Lung (tissue), 12 donors: ENCODE measurements around the gene RPS18. TPM values are rescaled to one million over a fixed set of nuclear protein-coding genes. Genes with fewer than 3 reads are reported as not detected.

Source experiments
- ATAC-seq: fragments of 200-7000 bp; cut with Tn5 transposase; one replicate; pipeline ENCODE4 v1.9.1; 2020; ENCODE audit warnings: moderate number of reproducible peaks; ENCODE audit not compliant: insufficient read depth, low FRiP score
- DNase-seq, 3 donors: peaks; one replicate each; pipeline ENCODE4 v3.0.0-alpha.2; 2013 to 2017
- H3K27ac ChIP-seq, 2 donors: one replicate each; pipeline ENCODE4 v1.5.1; 2013; ENCODE audit warnings: mild to moderate bottlenecking in 2 of 2, moderate library complexity in 2 of 2, control low read depth in 1 of 2, inconsistent platforms in 1 of 2, low read depth in 1 of 2, low read length in 1 of 2
- H3K27me3 ChIP-seq, 3 donors: one replicate each; pipeline ENCODE4 v1.5.1; 2013; ENCODE audit warnings: low read length in 2 of 3; ENCODE audit not compliant: control insufficient read depth in 3 of 3, insufficient read depth in 3 of 3
- H3K36me3 ChIP-seq, 4 donors: one replicate each; pipeline ENCODE4 v1.5.1; 2013; ENCODE audit warnings: low read length in 4 of 4, mild to moderate bottlenecking in 1 of 4, moderate library complexity in 1 of 4; ENCODE audit not compliant: control insufficient read depth in 4 of 4, insufficient read depth in 4 of 4
- H3K4me1 ChIP-seq, 5 donors: one replicate each; pipeline ENCODE4 v1.5.1; 2013; ENCODE audit warnings: low read length in 5 of 5, mild to moderate bottlenecking in 2 of 5, moderate library complexity in 1 of 5; ENCODE audit not compliant: control insufficient read depth in 5 of 5, insufficient read depth in 5 of 5
- H3K4me3 ChIP-seq: one replicate; pipeline ENCODE4 v1.5.1; 2013; ENCODE audit warnings: mild to moderate bottlenecking, control low read depth, moderate library complexity
- H3K9ac ChIP-seq, 2 donors: one replicate each; pipeline ENCODE4 v1.5.1; 2013; ENCODE audit warnings: low read length in 2 of 2, control low read depth in 1 of 2; ENCODE audit not compliant: insufficient read depth in 1 of 2
- H3K9me3 ChIP-seq, 4 donors: one replicate each; pipeline ENCODE4 v1.5.1; 2013; ENCODE audit warnings: low read length in 3 of 4, mild to moderate bottlenecking in 1 of 4, moderate library complexity in 1 of 4; ENCODE audit not compliant: control insufficient read depth in 4 of 4, insufficient read depth in 3 of 4
- WGBS, 2 donors: extraction: QIAGEN DNeasy Blood & Tissue Kit; methylation state at CpG; one replicate each; pipeline ENCODE4 v1.1.7; 2013; 5-methylcytosine and 5-hydroxymethylcytosine counted together
- polyA plus RNA-seq, 2 donors: library from polyadenylated mRNA; stranded (reverse); fragments of 200-250 nt; gene quantifications; one replicate each; pipeline ENCODE4 v1.2.1, GENCODE V29; 2013
- total RNA-seq, 2 donors: library from RNA; depleted of rRNA in 1 of 2; stranded (reverse); fragments of >200 nt in 1 of 2; gene quantifications; one replicate each; pipeline ENCODE4 v1.2.1, GENCODE V29; 2014 to 2021
- TF ChIP-seq, protein P1 (sequence below): IDR thresholded peaks from 2 replicates; pipeline ENCODE4 v1.5.1; 2012; ENCODE audit warnings: mild to moderate bottlenecking; ENCODE audit errors: control extremely low read depth, extremely low read depth
- donor health status: control.
- donor health status: control.
- donor health status: Bipolar disorder and iron deficiency.
- donor health status: healthy.
- donor health status: DM: yes; HTN: yes; CAD: no.

RPS18 gene
- total and polyA plus RNA-seq, 4 donors = 1,324 to 8,495 (median 2,994) TPM

DNA sequence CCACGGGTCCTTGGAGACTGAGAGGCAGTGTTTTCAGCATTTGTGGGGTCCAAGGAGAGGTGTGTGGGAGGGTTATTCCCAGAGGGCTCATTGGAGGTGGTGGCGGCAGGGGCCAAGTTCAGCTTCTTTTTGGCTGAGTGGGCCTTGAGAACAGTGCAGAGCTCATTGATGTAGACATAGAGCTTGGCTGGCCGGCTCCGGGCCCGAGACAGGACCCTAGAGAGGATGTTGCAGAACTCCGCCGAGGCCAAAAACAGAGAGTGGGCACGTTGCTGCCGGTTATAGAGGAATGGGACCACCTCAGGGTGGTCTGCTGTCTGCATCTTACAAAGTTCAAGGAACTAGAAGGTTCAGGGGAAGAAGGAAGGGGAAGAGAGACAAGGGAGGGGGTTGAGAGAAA, 49.4 kb downstream of the RPS18 start:
- no peak overlapping the region for H3K9ac ChIP-seq
- no peak overlapping the region for H3K27ac ChIP-seq
- peaks cover 6 to 30% (median 13%) of the 10 kb centered on the region in 5 donors for H3K4me1 ChIP-seq

DNA sequence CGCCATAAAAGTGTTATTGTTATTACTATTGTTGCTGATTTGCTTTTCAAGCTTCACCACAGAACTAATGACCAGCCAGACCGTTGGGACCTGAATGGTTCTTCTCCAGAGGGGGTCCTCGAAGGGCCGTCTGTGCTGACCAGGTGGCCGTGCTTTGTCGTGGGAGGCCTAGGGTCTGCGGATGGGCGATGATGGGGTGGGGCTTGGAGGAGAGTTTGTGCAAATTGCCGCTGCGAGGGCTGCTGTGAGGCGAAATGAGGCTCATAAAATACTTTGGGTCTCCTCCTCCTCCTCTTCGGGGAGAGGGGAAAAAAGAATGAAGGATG, 51.7 kb downstream of the RPS18 start:
- Histone ChIP-seq H3K27ac (peak overlapping the region; percentile 77 to 82), H3K4me3 (peak overlapping the region; percentile 41), H3K27me3 (no peaks in the 10 kb centered on the region), H3K4me1 (peaks cover 3 to 25% (median 11%) of the 10 kb centered on the region in 5 donors), H3K9me3 (no peaks in the 10 kb centered on the region), H3K36me3 (peaks cover 4 to 26% (median 24%) of the 10 kb centered on the region in 4 donors), H3K9ac (peak overlapping the region in 1 of 2 donors; percentile 79)
- whole genome bisulfite sequencing, 2 donors = 1 to 3% methylated on average over 12 of the region's 12 CpGs
- TF ChIP-seq, protein P1, sequence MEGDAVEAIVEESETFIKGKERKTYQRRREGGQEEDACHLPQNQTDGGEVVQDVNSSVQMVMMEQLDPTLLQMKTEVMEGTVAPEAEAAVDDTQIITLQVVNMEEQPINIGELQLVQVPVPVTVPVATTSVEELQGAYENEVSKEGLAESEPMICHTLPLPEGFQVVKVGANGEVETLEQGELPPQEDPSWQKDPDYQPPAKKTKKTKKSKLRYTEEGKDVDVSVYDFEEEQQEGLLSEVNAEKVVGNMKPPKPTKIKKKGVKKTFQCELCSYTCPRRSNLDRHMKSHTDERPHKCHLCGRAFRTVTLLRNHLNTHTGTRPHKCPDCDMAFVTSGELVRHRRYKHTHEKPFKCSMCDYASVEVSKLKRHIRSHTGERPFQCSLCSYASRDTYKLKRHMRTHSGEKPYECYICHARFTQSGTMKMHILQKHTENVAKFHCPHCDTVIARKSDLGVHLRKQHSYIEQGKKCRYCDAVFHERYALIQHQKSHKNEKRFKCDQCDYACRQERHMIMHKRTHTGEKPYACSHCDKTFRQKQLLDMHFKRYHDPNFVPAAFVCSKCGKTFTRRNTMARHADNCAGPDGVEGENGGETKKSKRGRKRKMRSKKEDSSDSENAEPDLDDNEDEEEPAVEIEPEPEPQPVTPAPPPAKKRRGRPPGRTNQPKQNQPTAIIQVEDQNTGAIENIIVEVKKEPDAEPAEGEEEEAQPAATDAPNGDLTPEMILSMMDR = no peak
- DNase-seq (no peak), ATAC-seq (no peak)

More for the DNA sequence above, 49.4 kb downstream of the RPS18 start:
- no peaks in the 10 kb centered on the region for H3K9me3 ChIP-seq
- TF ChIP-seq, protein P1 = no peak
- DNase-seq (no peak), ATAC-seq (no peak)
- 75 to 90% methylated on average over 9 of the region's 9 CpGs for WGBS, 2 donors
- no peaks in the 10 kb centered on the region for H3K27me3 ChIP-seq
- no peak overlapping the region for H3K4me3 ChIP-seq
- H3K36me3 ChIP-seq = peaks cover 4 to 32% (median 28%) of the 10 kb centered on the region in 4 donors

DNA sequence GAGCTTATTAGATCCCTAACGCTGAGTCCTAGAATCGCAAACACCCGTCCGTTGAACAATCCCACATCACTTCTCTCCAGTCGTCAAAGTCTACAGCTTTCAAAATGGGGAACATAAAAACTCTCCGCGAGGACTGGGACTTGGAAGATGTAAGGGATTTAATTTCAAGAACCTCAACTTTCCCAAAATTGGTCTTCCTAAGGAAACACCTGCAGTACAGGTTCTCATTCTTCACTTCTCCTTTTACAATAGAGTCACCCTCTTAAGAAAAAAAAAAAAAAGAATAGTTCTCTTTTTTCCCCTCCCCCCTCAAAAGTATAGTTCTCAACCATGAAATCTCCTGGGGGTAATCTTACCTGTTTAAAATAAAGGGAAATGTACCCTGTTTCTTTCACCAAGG, 52.2 kb downstream of the RPS18 start:
- peak overlapping the region in 1 of 2 donors; percentile 79 for H3K9ac ChIP-seq

More for the DNA sequence above, 52.2 kb downstream of the RPS18 start:
- Histone ChIP-seq H3K36me3 (peaks cover 3 to 21% (median 19%) of the 10 kb centered on the region in 4 donors), H3K27ac (peak overlapping the region in 1 of 2 donors; percentile 82), H3K27me3 (no peaks in the 10 kb centered on the region), H3K4me1 (peaks cover 3 to 20% (median 9%) of the 10 kb centered on the region in 5 donors), H3K4me3 (no peak overlapping the region), H3K9me3 (no peaks in the 10 kb centered on the region)
- ATAC-seq (no peak), DNase-seq (no peak)
- whole genome bisulfite sequencing, 2 donors = 11 to 23% methylated on average over 7 of the region's 7 CpGs
- TF ChIP-seq, protein P1 = no peak

Other genes with a start within 250 kb of the RPS18 start
- gene HLA-DPA1, start 198.4 kb upstream of the RPS18 start, total RNA-seq = 100 to 1,000 TPM in 1 of 2 donors, 10 to 100 TPM in 1; 96.2 to 321 TPM
- 100 to 1,000 TPM; 105 to 184 TPM for gene HLA-DPA1, start 198.4 kb upstream of the RPS18 start, polyA plus RNA-seq
- 100 to 1,000 TPM in 1 of 2 donors, 10 to 100 TPM in 1; 69.8 to 235 TPM for gene HLA-DPB1, start 196.1 kb upstream of the RPS18 start, total RNA-seq
- gene HLA-DPB1, start 196.1 kb upstream of the RPS18 start, polyA plus RNA-seq = 100 to 1,000 TPM; 170 to 240 TPM
- 1 to 10 TPM in 1 of 2 donors, under 1 TPM in 1; 0.77 to 2.4 TPM for gene COL11A2, start 79.6 kb upstream of the RPS18 start, total RNA-seq
- gene COL11A2, start 79.6 kb upstream of the RPS18 start, polyA plus RNA-seq = 1 to 10 TPM in 1 of 2 donors, under 1 TPM in 1; 0.32 to 1.0 TPM
- 10 to 100 TPM; 27.4 to 38.7 TPM for gene RXRB, start 71.4 kb upstream of the RPS18 start, total RNA-seq
- gene RXRB, start 71.4 kb upstream of the RPS18 start, polyA plus RNA-seq = 10 to 100 TPM; 28.6 to 33.6 TPM
- 100 to 1,000 TPM in 1 of 2 donors, 10 to 100 TPM in 1; 53.6 to 137 TPM for gene SLC39A7, start 71.2 kb upstream of the RPS18 start, total RNA-seq
- 100 to 1,000 TPM in 1 of 2 donors, 10 to 100 TPM in 1; 63.4 to 164 TPM for gene SLC39A7, start 71.2 kb upstream of the RPS18 start, polyA plus RNA-seq
- 10 to 100 TPM; 19.0 to 22.7 TPM for gene HSD17B8, start 67.4 kb upstream of the RPS18 start, total RNA-seq
- 10 to 100 TPM; 19.6 to 19.7 TPM for gene HSD17B8, start 67.4 kb upstream of the RPS18 start, polyA plus RNA-seq
- gene RING1, start 63.6 kb upstream of the RPS18 start, total RNA-seq = 10 to 100 TPM; 30.0 to 46.6 TPM
- gene RING1, start 63.6 kb upstream of the RPS18 start, polyA plus RNA-seq = 10 to 100 TPM; 34.2 to 43.6 TPM
- gene VPS52, start 199 bp upstream of the RPS18 start, total RNA-seq = 10 to 100 TPM; 46.5 to 59.9 TPM
- 10 to 100 TPM; 37.3 to 41.3 TPM for gene VPS52, start 199 bp upstream of the RPS18 start, polyA plus RNA-seq
- gene B3GALT4, start 5.0 kb downstream of the RPS18 start, total RNA-seq = 10 to 100 TPM in 1 of 2 donors, 1 to 10 TPM in 1; 6.8 to 19.0 TPM
- gene B3GALT4, start 5.0 kb downstream of the RPS18 start, polyA plus RNA-seq = 10 to 100 TPM; 11.2 to 16.8 TPM
- gene WDR46, start 17.2 kb downstream of the RPS18 start, total RNA-seq = 10 to 100 TPM; 26.3 to 48.0 TPM
- gene WDR46, start 17.2 kb downstream of the RPS18 start, polyA plus RNA-seq = 10 to 100 TPM; 47.3 to 47.6 TPM
- gene PFDN6, start 17.5 kb downstream of the RPS18 start, total RNA-seq = 10 to 100 TPM; 21.8 to 42.2 TPM
- 100 to 1,000 TPM; 113 to 377 TPM for gene PFDN6, start 17.5 kb downstream of the RPS18 start, polyA plus RNA-seq
- 10 to 100 TPM; 74.7 to 93.7 TPM for gene RGL2, start 26.9 kb downstream of the RPS18 start, total RNA-seq
- gene RGL2, start 26.9 kb downstream of the RPS18 start, polyA plus RNA-seq = 10 to 100 TPM; 72.2 to 75.4 TPM
- gene TAPBP, start 42.0 kb downstream of the RPS18 start, total RNA-seq = 100 to 1,000 TPM; 155 to 241 TPM
- gene TAPBP, start 42.0 kb downstream of the RPS18 start, polyA plus RNA-seq = 10 to 100 TPM; 78.7 to 78.9 TPM
- gene ZBTB22, start 45.7 kb downstream of the RPS18 start, total RNA-seq = 10 to 100 TPM; 22.5 to 25.7 TPM
- gene ZBTB22, start 45.7 kb downstream of the RPS18 start, polyA plus RNA-seq = 10 to 100 TPM; 16.4 to 19.2 TPM
- gene DAXX, start 50.9 kb downstream of the RPS18 start, total RNA-seq = 10 to 100 TPM; 23.8 to 38.5 TPM
- gene DAXX, start 50.9 kb downstream of the RPS18 start, polyA plus RNA-seq = 10 to 100 TPM; 32.8 to 36.3 TPM
- 1 to 10 TPM; 2.1 to 4.4 TPM for gene KIFC1, start 119.7 kb downstream of the RPS18 start, total RNA-seq
- gene KIFC1, start 119.7 kb downstream of the RPS18 start, polyA plus RNA-seq = 1 to 10 TPM; 2.6 to 2.7 TPM
- gene PHF1, start 138.9 kb downstream of the RPS18 start, total RNA-seq = 10 to 100 TPM; 30.9 to 49.3 TPM
- 100 to 1,000 TPM in 1 of 2 donors, 10 to 100 TPM in 1; 40.8 to 121 TPM for gene PHF1, start 138.9 kb downstream of the RPS18 start, polyA plus RNA-seq
- gene CUTA, start 146.0 kb downstream of the RPS18 start, total RNA-seq = 100 to 1,000 TPM in 1 of 2 donors, 10 to 100 TPM in 1; 88.7 to 134 TPM
- gene CUTA, start 146.0 kb downstream of the RPS18 start, polyA plus RNA-seq = 100 to 1,000 TPM; 122 to 275 TPM
- gene SYNGAP1, start 148.0 kb downstream of the RPS18 start, total RNA-seq = 10 to 100 TPM; 10.8 to 32.0 TPM
- 10 to 100 TPM in 1 of 2 donors, 1 to 10 TPM in 1; 9.2 to 13.2 TPM for gene SYNGAP1, start 148.0 kb downstream of the RPS18 start, polyA plus RNA-seq
- 1 to 10 TPM; 4.0 to 7.9 TPM for gene ZBTB9, start 182.5 kb downstream of the RPS18 start, total RNA-seq
- 1 to 10 TPM; 4.1 to 4.8 TPM for gene ZBTB9, start 182.5 kb downstream of the RPS18 start, polyA plus RNA-seq